DOHH2 (cell line): Measurements from ENCODE around the gene SLC2A13.

Source experiments
- EZH2phosphoT487 ChIP-seq: fragments of 200-600 bp; sonication (generic); IDR thresholded peaks from 2 replicates; pipeline ENCODE4 v1.6.1; 2017; ENCODE audit warnings: borderline replicate concordance, mild to moderate bottlenecking, antibody characterized with exemption, low read length, moderate library complexity, mixed read lengths
- TF ChIP-seq, protein P1 (sequence below): fragments of 200-600 bp; sonication (generic); IDR thresholded peaks from one replicate; pipeline ENCODE4 v1.5.1; 2014; ENCODE audit warnings: antibody characterized with exemption, mild to moderate bottlenecking, low read depth, low read length; ENCODE audit not compliant: poor library complexity, severe bottlenecking

DNA sequence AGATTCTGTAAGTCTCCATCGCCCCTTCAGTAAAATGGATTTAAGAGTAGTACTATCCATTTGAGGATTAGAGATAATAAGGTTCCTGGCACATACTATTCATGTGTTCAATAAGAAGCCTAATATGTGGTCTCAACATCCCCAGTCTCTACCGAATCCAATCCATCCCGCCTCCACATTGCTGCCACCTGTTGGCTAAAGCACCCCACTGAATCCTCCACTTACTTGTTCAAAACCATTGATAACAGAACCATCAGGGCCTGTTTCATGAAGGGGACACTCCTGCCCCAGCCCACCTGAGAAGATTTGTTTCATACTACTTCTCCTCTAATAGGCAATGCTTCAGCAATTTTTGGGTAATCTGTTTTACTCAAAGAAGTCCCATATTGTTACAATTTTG, 147.5 kb downstream of the SLC2A13 start:
- TF ChIP-seq, protein P1, sequence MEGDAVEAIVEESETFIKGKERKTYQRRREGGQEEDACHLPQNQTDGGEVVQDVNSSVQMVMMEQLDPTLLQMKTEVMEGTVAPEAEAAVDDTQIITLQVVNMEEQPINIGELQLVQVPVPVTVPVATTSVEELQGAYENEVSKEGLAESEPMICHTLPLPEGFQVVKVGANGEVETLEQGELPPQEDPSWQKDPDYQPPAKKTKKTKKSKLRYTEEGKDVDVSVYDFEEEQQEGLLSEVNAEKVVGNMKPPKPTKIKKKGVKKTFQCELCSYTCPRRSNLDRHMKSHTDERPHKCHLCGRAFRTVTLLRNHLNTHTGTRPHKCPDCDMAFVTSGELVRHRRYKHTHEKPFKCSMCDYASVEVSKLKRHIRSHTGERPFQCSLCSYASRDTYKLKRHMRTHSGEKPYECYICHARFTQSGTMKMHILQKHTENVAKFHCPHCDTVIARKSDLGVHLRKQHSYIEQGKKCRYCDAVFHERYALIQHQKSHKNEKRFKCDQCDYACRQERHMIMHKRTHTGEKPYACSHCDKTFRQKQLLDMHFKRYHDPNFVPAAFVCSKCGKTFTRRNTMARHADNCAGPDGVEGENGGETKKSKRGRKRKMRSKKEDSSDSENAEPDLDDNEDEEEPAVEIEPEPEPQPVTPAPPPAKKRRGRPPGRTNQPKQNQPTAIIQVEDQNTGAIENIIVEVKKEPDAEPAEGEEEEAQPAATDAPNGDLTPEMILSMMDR = peak; percentile 18
- no peak for TF ChIP-seq EZH2phosphoT487
